H54 (cell line): ENCODE results near the gene DCTPP1.

ENCODE experiments used
- DNase-seq: peaks from one replicate; pipeline ENCODE4 v3.0.0; 2011; ENCODE audit warnings: low spot score, mixed read lengths; ENCODE audit not compliant: insufficient read length
- FAIRE-seq: peaks from 3 replicates; lab custom pipeline; 2011; peaks lifted over from hg19 to GRCh38; lab: Jason Lieb, UNC
- POLR2A ChIP-seq: IDR thresholded peaks from 2 replicates; pipeline ENCODE4 v1.6.1; 2011; ENCODE audit warnings: low read depth, mild to moderate bottlenecking, low read length

The DCTPP1 gene

DNA sequence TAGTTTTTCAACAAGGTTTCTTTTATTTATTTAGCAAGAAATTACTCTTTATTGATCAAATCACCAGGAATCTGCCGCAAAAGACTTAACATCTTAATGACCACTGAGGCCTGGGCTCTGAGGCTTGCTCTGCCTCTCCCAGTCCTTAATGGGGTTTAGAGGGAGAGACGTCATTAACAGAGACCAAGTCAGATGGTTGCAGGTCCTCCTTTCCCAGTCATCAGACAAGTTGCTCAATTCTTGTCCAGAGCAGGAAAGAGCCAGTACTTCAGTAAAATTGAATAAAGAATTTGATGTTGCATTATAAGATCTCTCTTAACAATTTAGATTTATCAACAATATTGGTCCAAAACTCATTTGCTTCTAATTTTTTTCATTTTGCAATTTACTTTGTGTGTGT lies 13.8 kb upstream of the DCTPP1 start:
- no peak for FAIRE-seq
- no peak for TF ChIP-seq POLR2A
- no peak for DNase-seq

DNA sequence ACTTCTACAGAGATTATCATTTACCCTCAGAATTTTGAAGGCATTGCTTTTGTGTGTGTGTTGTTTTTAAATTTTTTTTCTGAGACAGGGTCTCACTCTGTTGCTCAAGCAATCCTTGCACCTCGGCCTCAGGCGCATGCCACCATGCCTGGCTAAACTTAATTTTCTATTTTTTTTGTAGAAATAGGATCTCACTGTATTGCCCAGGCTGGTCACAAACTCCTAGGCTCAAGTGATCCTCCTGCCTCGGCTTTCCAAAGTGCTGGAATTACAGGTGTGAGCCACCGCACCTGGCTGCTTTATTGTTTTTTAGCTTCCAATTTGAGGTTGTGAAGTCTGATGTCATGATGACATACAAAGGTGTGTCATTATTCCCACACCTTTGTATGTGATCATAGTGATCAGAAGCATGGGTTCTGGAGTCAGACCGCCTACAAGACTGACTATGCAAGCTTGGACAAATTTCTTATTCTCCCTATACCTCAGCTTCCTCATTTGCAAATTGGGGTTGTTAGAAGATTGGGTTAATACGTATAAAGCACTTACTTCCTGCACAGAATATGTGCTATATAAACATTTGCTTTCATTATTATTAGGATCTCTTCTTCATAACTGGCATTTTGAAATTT lies 10.0 kb upstream of the DCTPP1 start:
- no peak for FAIRE-seq
- DNase-seq, result no peak
- no peak for TF ChIP-seq POLR2A

DNA sequence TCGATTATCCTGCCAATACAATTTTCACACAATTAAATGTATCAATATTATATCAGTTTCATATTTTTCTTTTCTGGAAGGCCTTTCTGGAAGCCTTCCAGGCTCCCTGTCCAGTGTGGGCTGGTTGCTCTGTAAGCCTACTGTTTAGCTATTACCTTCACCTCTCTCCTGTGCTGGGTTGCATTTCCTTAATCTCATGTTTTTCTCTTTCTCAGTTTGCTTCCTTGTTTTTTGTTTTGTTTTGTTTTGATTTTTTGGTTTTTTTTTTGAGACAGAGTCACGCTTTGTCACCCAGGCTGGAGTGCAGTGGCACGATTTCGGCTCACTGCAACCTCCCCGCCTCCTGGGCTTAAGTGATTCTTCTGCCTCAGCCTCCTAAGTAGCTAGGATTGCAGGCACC lies 9.0 kb upstream of the DCTPP1 start:
- FAIRE-seq (no peak), DNase-seq (no peak)
- no peak for TF ChIP-seq POLR2A

GRCh38 chr16:30437511-30438046 lies 7.7 kb upstream of the DCTPP1 start:
- no peak for DNase-seq
- no peak for FAIRE-seq
- no peak for TF ChIP-seq POLR2A

DNA sequence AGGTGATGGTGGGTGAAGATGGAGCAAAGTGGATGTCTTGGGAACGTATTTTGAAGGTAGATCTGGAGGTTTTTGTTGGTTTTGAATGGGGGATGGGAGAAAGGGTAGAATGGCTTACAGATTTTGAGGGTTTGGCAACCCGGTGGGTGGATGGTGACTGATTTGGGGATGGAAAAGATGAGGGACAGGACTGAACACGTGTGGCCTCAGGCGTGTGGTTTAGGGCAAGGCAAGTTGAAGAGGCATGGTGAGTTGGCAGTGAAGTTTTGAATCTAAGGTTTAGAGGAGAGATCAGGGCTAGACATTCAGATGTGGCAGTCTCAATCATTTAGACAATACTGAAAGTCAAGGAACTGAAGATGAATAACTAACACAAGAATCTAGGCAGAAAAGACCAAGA lies 5.0 kb upstream of the DCTPP1 start:
- FAIRE-seq (no peak), DNase-seq (no peak)
- TF ChIP-seq POLR2A, result no peak

DNA sequence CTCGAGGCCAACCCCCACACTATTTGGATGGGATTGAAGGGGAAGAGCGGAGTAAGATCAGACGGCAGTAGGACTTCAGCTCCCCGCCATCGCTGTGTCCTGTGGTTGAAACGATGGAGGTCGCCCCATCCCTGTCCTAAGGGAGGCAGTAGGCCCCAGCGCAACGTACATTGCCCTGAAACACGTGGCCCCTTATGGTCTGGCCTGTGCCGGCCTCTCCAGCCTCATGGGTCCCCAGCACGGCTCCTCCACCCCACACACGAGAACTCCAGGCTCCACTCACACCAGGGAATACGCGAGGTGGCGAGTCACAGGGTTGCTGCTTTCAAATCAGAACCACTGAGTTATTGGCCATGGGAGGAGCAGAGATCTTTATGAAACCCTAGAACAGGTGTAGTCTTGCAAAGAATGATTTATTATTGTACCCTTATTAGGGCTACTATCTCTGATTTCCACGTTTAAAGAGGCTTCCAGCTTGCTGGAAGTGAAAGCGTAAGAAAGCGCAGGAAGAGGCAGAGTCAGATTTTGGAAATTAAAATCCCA lies 669 bp upstream of the DCTPP1 start:
- no peak for DNase-seq
- TF ChIP-seq POLR2A, result no peak
- FAIRE-seq, result no peak

DNA sequence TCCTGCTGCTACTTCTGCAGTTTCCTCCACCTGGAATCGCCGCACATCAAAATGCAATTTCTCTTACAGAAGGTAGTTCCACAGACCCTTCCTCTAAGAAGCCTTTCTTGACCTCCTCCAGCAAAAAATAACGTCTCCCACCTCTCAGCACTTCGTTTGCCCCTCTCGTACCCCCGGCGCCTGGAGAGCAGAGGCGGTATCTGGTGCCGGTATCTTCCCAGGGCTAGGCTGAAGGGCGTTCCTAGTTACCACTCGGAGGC lies 482 bp downstream of the DCTPP1 start:
- FAIRE-seq (no peak), DNase-seq (no peak)
- TF ChIP-seq POLR2A, result no peak

DNA sequence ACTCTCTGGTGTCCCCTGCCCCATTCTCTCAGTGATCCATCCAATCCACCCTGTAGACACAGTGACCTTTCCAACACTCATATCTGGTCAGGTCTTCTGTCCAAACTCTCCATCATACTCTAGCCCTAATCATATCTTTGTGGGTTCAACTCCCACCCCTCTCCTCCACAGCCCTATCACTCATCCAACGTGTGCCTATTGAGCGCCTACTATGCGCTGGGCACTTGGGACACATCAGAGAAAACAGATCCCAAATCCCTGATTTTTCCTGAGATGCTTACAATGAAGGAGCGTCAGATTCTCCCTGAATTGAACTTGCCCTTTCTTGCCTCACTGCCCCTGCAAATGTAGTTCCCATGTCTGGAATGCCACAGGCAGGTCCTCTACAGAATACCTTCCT lies 1.8 kb downstream of the DCTPP1 start:
- DNase-seq (no peak), FAIRE-seq (no peak)
- TF ChIP-seq POLR2A, result no peak

DNA sequence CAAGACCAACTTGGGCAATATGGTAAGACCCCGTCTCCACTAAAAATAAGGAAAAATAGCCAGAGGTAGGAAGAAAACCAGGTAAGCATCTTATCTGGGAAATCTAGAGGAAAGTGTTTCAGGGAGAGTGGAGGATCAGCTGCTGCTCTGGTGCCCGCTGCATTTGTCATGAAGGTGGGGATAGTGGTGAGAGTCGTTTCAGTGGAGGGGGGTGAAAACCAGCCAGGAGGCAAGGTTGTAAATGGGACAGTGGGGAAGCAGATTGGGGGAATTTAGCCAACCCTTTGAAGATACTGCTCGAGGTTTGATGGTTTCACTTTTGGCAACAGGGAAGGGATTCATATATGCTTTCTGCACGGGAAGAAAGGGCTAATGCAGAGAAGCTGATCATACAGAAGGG lies 8.8 kb downstream of the DCTPP1 start:
- FAIRE-seq (no peak), DNase-seq (no peak)
- no peak for TF ChIP-seq POLR2A

DNA sequence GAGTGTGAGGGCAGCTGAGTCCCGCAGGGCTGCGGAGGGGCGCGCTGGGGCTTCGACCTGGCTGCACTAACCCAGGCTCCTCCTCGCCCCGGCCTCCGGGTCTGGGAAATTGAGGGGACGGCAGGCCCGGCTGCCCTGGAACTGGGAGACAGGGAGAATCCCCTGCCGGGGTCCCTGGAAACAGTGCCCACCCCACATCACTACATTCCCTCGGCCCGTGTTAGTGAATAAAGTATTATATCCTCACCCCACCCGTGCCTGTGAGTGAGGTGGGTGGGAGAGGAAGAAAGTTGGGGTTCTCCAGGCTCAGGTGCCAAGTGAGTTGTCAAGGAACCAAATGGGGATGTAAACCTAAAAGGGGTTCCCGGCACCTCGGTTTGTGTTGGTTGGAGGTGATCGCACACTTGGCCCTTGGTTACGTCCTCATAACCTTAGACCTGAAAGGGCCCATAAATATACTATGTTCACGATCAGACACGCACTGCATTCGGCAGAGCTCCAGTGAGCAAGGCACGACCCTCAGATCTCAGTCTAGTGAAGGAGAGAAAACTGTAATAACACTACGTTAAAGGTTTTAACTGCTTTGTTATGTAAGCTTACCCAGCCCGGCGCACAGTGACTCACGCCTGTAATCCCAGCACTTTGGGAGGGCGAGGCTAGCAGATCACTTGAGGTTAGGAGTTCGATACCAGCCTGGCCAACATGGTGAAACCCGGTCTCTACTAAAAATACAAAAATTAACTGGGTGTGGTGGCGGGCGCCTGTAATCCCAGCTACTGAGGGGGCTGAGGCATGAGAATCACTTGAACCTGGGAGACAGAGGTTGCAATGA lies 11.3 kb downstream of the DCTPP1 start:
- DNase-seq (no peak), FAIRE-seq (no peak)
- TF ChIP-seq POLR2A, result no peak

DNA sequence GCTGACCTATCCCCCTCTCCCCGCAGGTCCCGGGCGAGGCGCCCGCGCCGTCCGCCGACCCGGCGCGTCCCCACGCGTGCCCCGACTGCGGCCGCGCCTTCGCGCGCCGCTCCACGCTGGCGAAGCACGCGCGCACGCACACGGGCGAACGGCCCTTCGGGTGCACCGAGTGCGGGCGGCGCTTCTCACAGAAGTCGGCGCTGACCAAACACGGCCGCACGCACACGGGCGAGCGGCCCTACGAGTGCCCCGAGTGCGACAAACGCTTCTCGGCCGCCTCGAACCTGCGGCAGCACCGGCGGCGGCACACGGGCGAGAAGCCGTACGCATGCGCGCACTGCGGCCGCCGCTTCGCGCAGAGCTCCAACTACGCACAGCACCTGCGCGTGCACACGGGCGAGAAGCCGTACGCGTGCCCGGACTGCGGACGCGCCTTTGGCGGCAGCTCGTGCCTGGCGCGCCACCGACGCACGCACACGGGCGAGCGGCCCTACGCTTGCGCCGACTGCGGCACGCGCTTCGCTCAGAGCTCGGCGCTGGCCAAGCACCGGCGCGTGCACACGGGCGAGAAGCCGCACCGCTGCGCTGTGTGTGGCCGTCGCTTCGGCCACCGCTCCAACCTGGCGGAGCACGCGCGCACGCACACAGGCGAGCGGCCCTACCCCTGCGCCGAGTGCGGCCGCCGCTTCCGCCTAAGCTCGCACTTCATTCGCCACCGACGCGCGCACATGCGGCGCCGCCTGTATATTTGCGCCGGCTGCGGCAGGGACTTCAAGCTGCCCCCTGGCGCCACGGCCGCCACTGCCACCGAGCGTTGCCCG lies 12.1 kb downstream of the DCTPP1 start:
- FAIRE-seq (no peak), DNase-seq (no peak)
- TF ChIP-seq POLR2A, result no peak

- no peak for DNase-seq
- no peak for TF ChIP-seq POLR2A
- no peak for FAIRE-seq
Observed at GRCh38 chr16:30416624-30417528, 13.0 kb downstream of the DCTPP1 start.

- no peak for FAIRE-seq
- no peak for DNase-seq
- TF ChIP-seq POLR2A, result no peak
Observed at GRCh38 chr16:30416047-30416603, 13.7 kb downstream of the DCTPP1 start.

DNA sequence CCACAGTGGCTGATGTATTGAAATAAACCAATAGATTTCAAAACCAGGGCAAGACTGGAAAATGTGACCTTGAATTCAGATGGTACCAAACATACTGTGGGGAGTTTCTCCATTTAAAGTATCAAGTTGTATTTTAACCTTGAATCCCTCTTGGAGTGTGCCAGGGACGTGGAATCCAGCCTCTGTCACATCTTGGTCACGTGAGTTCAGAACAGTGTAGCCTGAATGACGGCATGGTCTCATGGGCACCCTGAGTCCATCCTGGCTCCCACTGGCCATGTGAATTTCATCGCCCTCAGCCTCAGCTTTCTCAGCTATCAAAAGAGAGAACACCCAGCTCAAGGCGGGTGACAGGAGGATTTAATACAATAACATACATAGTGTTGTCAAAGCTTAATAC lies 15.7 kb downstream of the DCTPP1 start:
- FAIRE-seq (no peak), DNase-seq (no peak)
- TF ChIP-seq POLR2A, result no peak
